Nephron (organoid): ENCODE data around the gene NBL1.

Experiments used
- H3K27ac Mint-ChIP-seq, 3 experiments: 2 replicates each; pipeline ENCODE4 v1.8.0; 2020; ENCODE audit warnings: mixed read lengths in 3 of 3, mild to moderate bottlenecking in 2 of 3, moderate library complexity in 1 of 3
- H3K27me3 Mint-ChIP-seq: 2 replicates; pipeline ENCODE4 v1.8.0; 2021; ENCODE audit warnings: low read depth, mild to moderate bottlenecking, moderate library complexity, mixed read lengths
- H3K36me3 Mint-ChIP-seq: 2 replicates; pipeline ENCODE4 v1.8.0; 2020; ENCODE audit warnings: low read depth, mixed read lengths
- H3K4me1 Mint-ChIP-seq: 2 replicates; pipeline ENCODE4 v1.8.0; 2020; ENCODE audit warnings: mixed read lengths
- H3K4me3 Mint-ChIP-seq, 3 experiments: 2 replicates each; pipeline ENCODE4 v1.8.0; 2020; ENCODE audit warnings: mild to moderate bottlenecking in 3 of 3, mixed read lengths in 3 of 3, moderate library complexity in 2 of 3
- H3K9me3 Mint-ChIP-seq: 2 replicates; pipeline ENCODE4 v1.8.0; 2020; ENCODE audit warnings: mixed read lengths
- TF ChIP-seq, protein P1 (sequence below), 3 experiments: fragments of 200-600 bp; sonication (generic); IDR thresholded peaks; one replicate each; pipeline ENCODE4 v1.5.0; 2021; ENCODE audit warnings: antibody characterized with exemption in 3 of 3; ENCODE audit not compliant: unreplicated experiment in 3 of 3

The NBL1 gene

DNA sequence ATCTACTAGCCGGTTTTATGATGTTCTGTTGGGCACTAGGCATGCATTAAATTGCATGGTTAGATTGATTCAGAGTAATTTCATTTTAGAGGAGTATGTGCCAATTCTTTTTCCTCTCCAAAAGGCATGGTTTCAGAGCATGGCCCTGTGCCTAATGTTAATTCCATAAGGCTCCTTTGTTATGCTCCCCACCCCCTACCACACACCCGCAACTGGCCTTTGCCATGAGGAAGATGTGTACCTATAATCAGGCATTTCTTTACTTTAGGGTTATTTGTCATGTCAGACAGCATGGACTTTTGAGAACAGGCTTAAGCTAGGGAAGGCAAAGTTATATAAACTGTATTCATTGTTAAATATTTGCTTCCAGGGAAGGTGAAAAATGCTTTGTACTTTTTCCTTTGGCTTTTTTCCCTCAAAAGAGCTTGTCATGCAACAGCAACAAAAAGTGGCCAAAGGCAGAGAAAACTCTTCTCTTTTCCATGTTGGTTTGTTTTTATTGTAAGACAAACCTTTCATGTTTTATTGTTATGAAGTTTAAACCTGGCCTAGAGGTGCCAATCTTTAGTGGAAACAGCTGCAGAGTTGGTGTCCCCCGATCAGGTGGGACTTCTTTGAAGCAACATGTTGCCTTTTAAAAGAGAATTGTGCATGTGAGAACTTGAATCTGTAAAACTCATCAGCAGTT is 24.3 kb upstream of the NBL1 start:
- TF ChIP-seq, protein P1, sequence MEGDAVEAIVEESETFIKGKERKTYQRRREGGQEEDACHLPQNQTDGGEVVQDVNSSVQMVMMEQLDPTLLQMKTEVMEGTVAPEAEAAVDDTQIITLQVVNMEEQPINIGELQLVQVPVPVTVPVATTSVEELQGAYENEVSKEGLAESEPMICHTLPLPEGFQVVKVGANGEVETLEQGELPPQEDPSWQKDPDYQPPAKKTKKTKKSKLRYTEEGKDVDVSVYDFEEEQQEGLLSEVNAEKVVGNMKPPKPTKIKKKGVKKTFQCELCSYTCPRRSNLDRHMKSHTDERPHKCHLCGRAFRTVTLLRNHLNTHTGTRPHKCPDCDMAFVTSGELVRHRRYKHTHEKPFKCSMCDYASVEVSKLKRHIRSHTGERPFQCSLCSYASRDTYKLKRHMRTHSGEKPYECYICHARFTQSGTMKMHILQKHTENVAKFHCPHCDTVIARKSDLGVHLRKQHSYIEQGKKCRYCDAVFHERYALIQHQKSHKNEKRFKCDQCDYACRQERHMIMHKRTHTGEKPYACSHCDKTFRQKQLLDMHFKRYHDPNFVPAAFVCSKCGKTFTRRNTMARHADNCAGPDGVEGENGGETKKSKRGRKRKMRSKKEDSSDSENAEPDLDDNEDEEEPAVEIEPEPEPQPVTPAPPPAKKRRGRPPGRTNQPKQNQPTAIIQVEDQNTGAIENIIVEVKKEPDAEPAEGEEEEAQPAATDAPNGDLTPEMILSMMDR (IDR thresholded peaks at IDR 0.05; ENCODE audit: unreplicated experiment in 3 of 3): no peak
- Mint-ChIP-seq H3K27me3 (no peaks in the 10 kb centered on the region), H3K9me3 (no peaks in the 10 kb centered on the region), H3K4me3 (no peak overlapping the region), H3K27ac (peak overlapping the region; percentile 7 to 83 (median 76)), H3K4me1 (peaks cover 33% of the 10 kb centered on the region), H3K36me3 (peaks cover 29% of the 10 kb centered on the region)

DNA sequence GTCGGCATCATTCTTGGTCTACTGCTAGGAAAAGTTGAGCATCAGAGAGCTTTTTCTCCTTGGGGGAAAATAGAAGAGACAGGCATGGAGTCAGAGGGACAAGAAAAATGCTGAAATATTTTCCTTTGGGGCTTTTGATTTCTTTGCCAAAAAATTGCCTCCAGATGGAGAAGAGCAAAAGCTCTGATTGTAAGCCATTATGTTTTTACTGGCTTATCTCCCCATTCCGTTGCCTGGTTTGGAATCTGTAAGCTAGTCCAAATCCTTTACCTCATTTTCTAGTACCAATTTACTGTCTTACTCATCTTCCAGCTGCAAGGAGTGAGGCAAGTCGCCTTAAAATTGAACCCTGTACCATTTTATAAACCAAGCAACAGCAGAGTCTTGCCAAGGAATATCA is 23.3 kb upstream of the NBL1 start:
- no peaks in the 10 kb centered on the region for H3K9me3 Mint-ChIP-seq

DNA sequence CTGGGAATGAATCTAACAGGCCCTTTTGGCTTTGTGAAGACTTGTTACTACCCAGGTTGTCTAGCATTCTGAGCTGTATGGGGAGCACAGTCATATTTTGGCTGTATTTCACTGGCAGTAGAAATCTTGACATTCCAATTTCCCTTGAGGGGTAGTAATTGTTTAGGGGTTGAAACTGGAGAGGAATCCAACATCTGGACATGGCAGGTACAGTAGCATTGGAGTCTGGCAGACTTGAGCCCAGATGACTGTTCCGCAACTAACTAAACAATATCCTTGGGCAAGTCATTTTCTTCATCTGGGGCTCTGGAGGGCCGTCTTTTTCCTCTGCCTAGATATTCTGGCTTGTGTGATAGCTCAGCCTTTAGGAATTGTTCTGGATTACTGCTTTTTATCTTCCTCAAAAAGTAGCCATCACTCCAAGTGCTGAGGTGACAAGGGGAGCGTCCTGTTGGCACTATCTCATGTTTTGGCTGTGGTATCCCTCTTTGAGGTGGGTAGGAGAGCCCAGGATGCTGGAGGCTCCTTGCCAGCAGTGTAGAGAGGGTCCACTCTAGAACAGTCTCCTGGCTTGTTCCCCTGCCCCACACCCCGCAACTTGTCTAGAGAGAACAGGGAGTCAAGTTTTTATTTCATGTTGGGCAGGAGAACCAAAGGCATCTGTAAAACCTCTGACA is 22.7 kb upstream of the NBL1 start:
- peaks cover 33% of the 10 kb centered on the region for H3K4me1 Mint-ChIP-seq
- H3K9me3 Mint-ChIP-seq: no peaks in the 10 kb centered on the region
- H3K27ac Mint-ChIP-seq: peak overlapping the region in 1 of 3 experiments; percentile 76
- H3K4me3 Mint-ChIP-seq: no peak overlapping the region
- TF ChIP-seq, protein P1 (IDR thresholded peaks at IDR 0.05; ENCODE audit: unreplicated experiment in 3 of 3): no peak
- H3K36me3 Mint-ChIP-seq: peaks cover 28% of the 10 kb centered on the region
- H3K27me3 Mint-ChIP-seq: no peaks in the 10 kb centered on the region

More for the DNA sequence above, 23.3 kb upstream of the NBL1 start:
- TF ChIP-seq, protein P1 (IDR thresholded peaks at IDR 0.05; ENCODE audit: unreplicated experiment in 3 of 3): no peak
- peaks cover 33% of the 10 kb centered on the region for H3K4me1 Mint-ChIP-seq
- H3K27ac Mint-ChIP-seq: peak overlapping the region in 1 of 3 experiments; percentile 76
- H3K4me3 Mint-ChIP-seq: no peak overlapping the region
- H3K27me3 Mint-ChIP-seq: no peaks in the 10 kb centered on the region
- H3K36me3 Mint-ChIP-seq: peaks cover 21% of the 10 kb centered on the region

DNA sequence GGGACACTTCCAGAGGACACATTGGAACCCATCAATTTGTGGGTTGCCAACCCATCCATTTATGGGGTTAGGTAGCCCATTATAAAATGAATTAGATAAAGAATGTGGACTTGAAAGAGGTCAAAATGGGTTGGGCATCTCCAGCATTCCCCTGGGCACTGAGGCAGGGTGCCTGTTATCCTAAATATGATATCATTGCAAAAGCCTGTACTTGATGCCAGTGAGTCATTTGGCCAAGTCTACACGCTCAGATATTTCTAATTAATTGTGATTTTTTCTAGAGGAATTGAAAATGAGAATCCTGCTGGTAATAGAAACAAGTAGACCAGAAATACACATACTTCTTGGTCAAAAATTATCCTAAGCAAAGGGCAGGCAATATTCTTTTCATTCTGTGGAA is 21.9 kb upstream of the NBL1 start:
- no peaks in the 10 kb centered on the region for H3K27me3 Mint-ChIP-seq
- no peak overlapping the region for H3K4me3 Mint-ChIP-seq
- H3K4me1 Mint-ChIP-seq: peaks cover 29% of the 10 kb centered on the region
- H3K27ac Mint-ChIP-seq: peak overlapping the region in 1 of 3 experiments; percentile 36
- TF ChIP-seq, protein P1 (IDR thresholded peaks at IDR 0.05; ENCODE audit: unreplicated experiment in 3 of 3): no peak
- peaks cover 34% of the 10 kb centered on the region for H3K36me3 Mint-ChIP-seq
- no peaks in the 10 kb centered on the region for H3K9me3 Mint-ChIP-seq

DNA sequence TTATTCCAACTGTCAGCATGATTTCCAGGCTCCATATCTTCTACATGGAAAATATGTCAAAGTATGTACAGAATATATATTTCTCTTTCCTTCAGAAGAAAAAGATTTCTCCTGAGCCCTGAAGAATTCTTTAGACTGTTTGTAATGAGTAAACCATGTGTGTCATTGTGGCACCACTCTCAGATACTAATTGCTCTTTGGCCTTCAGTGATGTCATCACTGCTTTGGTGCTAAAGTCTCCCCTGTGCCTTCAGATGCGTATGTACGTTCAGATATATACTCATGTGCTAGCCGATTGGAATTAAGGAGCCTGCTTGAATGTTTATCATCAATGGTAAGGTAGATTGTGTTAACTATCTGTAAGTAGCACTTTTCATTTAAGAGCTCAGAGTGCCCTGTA is 20.6 kb upstream of the NBL1 start:
- TF ChIP-seq, protein P1 (IDR thresholded peaks at IDR 0.05; ENCODE audit: unreplicated experiment in 3 of 3): no peak
- Mint-ChIP-seq H3K36me3 (peaks cover 43% of the 10 kb centered on the region), H3K4me3 (no peak overlapping the region), H3K9me3 (no peaks in the 10 kb centered on the region), H3K4me1 (peaks cover 22% of the 10 kb centered on the region), H3K27me3 (no peaks in the 10 kb centered on the region), H3K27ac (peak overlapping the region; percentile 13 to 85 (median 30))
